Measurements from ENCODE around the gene FERMT3.

- TF ChIP-seq, protein P1, sequence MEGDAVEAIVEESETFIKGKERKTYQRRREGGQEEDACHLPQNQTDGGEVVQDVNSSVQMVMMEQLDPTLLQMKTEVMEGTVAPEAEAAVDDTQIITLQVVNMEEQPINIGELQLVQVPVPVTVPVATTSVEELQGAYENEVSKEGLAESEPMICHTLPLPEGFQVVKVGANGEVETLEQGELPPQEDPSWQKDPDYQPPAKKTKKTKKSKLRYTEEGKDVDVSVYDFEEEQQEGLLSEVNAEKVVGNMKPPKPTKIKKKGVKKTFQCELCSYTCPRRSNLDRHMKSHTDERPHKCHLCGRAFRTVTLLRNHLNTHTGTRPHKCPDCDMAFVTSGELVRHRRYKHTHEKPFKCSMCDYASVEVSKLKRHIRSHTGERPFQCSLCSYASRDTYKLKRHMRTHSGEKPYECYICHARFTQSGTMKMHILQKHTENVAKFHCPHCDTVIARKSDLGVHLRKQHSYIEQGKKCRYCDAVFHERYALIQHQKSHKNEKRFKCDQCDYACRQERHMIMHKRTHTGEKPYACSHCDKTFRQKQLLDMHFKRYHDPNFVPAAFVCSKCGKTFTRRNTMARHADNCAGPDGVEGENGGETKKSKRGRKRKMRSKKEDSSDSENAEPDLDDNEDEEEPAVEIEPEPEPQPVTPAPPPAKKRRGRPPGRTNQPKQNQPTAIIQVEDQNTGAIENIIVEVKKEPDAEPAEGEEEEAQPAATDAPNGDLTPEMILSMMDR (IDR thresholded peaks at IDR 0.05): no peak
- TF ChIP-seq POLR2A (IDR thresholded peaks at IDR 0.05): no peak
Measured at GRCh38 chr11:64261556-64262080, 55.1 kb downstream of the FERMT3 start.
